Activated CD4-positive, alpha-beta T cell treated with anti-CD3 and anti-CD28 coated beads, Interleukin-10, Interleukin-2, amounts not matched to agents 100 ng/mL and 50 ng/mL, durations not matched to agents 16 hours and 8 hours (primary cell): Measurements from ENCODE around the gene HTR2B.
"Not testable (repeated sequence)": the region's sequence is repeated elsewhere in the genome, so short reads cannot be mapped to it uniquely, and the experiment has no call there.

Source experiments
- DNase-seq: peaks from one replicate; pipeline ENCODE4 v3.0.0-alpha.2; 2020

The HTR2B gene

DNA sequence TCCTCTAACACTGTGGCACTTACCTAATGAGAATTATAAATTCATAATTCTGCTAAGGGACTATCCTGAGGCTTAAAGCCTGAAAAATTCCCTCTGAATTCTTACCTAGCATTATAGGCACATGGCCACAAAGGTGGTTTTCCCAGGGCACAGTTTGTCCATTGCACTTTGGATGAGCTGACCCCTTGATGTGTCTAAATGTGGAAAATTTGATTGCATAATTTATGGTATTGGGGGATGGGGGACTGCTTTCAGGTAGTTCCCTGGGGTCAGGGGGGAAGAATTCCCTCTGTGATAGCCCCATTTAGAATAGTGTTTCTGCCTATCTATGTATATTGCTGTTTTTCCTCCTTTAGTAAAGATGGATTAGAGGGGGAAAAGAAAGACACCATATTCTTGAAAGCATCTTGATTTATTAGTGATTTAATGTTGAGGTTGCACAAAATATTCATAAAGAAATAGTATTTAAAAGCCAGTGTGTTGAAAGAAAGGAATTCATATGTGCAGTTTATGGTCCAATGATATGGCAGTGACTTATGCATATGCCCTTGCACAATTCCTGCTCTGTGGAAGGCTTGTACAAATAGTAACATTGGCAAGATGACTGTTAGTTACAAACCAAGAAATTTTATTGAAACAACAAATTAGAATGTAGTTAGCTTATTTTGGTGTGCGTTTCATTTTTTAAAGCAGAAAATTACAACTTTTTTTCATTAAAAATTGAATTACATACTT lies 8.7 kb upstream of the HTR2B start:
- no peak for DNase-seq

DNA sequence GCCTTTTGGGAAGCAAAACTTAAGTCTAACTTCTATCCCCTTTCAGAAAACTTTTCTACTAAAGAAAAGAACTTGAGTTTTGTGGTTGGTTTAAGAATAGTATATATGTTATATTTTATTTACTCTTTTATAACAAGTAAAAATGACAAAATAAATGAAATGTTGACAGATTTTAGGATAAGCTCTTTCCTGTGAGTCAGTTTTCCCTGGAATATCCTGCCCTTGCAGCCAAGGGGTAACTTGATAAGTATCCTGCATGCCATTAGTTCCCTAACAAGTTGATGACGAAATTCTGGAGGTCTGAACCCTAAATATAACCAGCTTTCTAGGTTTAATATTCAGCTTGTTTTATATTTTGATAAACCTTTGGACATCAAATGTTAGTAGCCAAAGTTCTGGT lies 7.3 kb upstream of the HTR2B start:
- no peak for DNase-seq

DNA sequence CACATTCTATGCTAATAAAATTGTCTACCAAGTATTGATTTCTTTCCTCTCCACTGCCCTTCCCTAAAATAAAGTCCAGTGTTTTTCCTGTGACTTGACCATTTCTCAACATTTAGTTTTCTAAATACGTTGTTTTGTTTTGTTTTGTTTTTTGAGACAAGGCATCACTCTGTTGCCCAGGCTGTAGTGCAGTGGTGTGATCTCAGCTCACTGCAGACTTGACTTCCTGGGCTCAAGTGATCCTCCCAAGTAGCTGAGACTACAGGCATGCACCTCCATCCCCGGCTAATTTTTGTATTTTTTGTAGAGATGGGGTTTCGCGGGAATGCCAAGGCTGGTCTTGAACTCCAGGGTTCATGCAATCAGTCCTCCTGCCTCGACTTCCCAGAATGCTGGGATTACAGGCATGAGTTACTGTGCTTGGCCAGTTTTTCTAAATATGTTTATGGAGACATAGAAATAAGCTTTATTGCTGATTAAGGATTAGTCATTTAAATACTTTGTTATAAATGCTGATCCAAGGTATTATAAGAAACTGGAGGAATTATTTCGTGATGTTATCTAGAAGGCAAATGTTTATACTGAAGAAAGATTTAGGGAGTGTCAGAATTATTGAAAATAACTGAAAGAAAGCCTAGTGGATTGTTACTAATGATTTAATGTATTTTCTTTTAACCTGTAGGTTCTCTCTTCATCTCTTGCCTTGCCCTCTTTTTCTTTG lies 5.7 kb upstream of the HTR2B start:
- no peak for DNase-seq

DNA sequence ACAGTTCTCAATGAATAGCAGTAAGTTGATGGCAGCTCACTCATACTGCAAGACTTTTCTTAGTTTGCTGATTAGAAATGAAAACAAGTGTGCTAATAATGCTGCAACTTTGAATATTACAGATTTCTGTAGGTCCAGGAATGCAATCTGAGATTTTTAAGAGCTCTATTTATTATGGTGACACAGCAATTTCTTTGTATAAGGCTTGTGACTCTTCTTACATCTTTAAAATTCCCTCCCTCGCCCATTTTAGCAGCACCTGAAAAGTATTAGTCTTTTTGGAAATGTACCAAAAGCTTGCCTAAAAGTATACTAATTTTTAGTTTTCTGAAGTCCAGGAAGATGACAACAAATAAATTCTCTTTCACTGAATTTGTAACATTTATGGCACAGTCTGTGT lies 4.4 kb upstream of the HTR2B start:
- DNase-seq, result no peak

DNA sequence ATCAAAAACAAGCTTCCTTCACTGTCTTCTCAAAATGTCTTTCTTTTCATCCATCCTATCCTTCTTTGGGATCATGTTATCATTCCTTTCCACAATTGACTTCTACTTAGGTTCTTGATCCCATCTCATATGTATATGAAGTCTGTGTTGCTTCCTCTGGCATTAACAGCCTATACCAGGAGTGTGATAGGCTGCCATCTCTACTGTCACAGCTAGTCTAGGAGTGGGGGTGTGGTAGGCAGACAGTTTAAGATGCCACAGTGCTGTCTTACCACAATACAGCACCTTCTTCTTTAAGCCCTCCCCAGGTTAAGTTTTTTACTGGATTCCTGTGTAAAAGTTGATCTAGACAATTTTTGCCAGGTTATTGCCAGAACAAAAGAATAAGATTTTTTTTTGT lies 3.7 kb upstream of the HTR2B start:
- peak; percentile 3 for DNase-seq

DNA sequence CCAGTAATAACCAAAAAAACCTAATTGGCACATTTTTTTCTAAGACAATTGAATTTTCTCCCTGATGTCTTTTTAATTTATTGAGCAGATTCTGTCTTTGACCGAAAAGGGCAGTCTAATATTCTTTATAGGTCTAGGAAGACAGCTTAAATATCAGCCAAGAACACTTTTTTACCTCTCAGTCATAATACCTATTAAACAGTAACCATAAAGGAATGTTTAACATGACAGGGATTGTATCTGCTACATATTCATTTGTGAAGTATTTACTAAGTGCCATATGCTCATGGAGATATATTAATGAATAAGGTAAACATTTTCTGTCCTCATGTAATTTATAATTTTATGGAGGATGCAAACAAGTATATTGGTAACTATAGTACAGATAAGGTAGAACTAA lies 3.1 kb upstream of the HTR2B start:
- no peak for DNase-seq

DNA sequence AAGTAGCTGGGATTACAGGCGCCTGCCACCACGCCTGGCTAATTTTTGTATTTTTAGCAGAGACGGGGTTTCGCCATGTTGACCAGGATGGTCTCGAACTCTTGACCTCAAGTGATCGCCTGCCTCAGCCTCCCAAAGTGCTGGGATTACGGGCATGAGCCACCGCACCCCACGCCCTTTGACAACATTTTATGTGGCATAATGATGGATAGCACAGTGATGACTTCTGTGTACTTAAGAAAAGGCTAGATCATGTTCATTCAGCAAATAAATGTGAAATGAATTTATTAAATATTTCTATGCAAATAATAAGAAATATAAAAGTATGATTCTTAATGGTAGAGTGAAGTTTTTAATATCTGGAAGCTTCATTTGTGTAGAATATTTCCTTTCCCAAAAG lies 2.6 kb upstream of the HTR2B start:
- DNase-seq, result no peak

DNA sequence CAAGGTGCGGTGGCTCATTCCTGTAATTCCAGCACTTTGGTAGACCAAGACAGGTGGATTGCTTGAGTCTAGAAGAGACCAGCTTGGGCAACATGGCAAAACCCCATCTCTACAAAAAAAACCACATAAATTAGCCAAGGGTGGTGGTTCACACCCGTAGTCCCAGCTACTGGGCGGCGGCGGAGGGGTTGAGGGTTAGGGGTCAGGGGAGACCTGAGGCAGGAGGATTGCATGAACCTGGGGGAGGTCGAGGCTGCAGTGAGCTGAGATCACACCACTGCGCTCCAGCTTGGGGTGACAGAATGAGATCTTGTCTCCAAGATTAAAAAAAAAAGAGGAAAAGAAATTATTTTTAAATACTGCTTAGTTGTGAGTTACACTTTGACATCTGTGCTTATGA lies 1.3 kb upstream of the HTR2B start:
- DNase-seq, result no peak

DNA sequence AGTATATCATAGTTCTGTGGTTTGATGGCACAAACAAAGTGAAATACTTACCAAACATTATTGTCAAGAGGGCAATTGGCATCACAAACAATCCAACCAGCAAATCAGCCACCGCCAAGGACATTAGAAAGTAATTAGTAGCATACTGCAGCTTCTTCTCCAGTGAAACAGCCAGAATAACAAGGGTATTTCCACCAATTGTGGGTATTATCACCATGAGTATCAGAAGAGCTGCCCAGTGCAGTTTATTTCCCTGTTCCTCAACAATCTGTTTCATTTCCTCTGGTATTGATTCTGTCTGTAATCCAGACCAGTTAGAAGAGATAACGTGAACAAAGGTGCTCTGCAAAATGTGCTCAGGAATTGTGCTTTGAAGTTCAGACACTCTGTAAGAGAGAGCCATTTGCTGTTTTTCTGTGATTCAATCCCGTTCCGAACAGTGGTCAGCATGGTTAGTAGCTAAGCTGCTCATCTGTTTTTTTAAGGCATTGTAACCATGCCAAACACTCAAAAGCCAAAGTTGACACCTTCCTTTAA lies 1.4 kb downstream of the HTR2B start:
- peak; percentile 7 for DNase-seq

DNA sequence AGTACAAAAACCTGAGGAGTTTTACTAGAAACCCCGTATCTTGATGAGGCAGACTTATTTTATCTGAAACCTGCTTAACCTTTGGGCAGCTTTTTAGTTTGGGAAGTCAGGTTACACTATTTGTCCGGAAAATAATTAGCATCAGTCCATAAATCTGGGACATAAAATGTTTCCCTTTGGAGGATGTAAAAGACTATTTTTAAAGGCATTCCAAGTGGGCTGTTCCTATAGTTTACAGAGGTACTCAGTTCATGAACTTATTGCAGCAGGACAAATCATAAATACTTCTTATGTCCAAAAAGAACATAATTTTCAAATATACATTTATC lies 6.3 kb downstream of the HTR2B start:
- DNase-seq, result no peak

DNA sequence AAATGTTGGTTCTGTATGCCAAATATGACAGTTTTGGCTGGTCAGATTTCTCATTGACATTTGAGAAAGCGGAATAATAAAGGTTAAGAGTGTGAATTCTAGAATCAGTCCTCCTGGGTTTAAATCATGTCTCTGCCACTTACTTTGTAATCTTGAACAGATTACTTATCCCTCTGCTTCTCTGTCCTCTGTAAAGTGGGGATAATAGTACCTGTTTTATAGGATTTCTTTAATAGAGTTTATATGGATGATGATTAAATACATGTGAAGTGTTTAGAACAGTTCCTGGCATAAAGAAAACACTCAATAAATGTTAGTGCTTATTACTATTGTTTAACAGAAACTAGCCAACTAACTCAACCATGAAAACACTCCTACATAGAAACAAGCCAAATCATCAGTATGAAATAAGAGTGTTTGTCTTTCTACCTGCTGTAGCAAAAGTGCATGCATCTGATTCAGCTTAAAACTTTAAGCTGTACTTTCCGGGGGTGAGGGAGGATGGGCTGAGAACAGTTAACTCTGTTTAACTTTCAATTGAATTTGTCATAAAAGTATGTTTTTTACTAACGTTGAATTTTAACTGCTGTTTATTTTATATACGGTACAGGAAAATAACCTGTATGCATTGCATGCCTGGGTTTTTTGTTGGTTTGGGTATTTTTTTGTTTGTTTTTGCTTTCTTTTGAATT lies 6.8 kb downstream of the HTR2B start:
- no peak for DNase-seq

DNA sequence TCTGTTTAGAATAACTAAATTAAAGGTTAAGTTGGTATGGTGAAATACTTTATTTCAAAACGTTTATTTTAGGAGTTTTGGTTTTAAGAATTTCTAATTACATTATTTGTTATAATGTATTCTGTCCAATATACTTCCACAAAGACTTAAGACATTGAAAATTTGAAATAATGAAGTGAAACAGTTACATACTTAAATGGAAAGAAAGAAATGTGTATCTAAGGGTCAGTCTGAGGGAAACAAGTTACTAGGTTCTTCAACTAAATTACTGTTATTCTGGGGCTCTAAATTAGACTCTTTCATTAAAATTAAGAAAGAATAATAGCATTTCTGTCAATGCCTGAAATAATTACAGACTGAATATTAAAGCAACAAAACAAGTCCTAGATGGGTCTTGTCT lies 7.7 kb downstream of the HTR2B start:
- no peak for DNase-seq

DNA sequence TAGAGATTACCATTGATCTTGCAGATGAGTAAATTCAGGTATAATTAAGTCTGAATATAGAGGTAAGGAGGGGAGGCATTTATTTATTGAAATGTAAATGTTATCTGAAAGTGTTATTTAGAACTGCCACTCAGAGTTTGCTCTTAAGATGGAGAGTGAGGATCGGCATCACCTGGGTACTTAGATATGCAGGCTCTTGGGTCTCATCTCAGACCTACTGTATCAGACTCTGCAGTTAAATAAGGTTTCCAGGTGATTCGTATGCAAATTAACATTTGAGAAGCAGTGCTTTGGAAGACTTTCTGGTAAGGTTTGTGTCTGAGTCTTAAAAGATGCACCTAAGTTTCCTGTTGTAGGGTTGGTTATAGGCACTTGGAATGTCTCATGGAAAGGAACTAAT lies 9.2 kb downstream of the HTR2B start:
- DNase-seq, result no peak

DNA sequence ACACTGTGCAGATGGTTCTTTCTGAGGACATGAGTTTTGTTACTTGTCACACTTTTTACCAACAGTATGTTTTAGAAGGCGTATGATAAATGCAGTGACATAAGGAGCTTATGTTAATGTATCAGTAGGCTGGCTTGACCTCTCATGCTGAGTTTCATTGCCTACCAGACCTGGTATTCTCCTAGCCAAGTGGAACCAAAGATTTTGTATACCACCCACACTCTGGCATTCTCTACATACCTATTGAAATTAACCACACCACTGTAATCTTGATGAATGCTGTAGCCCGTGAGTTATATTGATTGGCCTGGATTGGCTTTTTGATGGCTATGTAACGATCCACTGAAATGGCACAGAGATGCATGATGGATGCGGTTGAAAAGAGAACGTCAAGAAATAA lies 11.4 kb downstream of the HTR2B start:
- DNase-seq, result no peak

DNA sequence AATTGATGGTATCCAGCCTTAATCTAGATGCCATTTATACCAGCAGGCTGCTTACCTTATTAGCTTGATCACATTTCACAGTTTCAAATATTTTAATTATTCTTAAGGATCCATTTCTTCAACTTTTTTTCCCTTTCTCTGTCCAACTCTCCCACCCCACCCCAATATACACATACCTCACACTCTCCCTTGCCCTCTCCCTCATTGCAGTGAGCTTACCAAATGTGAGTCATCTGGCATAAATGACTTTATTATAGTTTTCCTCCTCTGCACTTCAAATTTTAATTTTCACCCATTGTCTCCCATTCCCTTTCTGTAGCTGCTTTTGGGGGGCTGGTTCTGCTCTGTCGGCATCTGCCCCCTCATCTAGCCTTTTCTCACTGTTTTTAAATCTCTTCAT lies 12.9 kb downstream of the HTR2B start:
- no peak for DNase-seq

DNA sequence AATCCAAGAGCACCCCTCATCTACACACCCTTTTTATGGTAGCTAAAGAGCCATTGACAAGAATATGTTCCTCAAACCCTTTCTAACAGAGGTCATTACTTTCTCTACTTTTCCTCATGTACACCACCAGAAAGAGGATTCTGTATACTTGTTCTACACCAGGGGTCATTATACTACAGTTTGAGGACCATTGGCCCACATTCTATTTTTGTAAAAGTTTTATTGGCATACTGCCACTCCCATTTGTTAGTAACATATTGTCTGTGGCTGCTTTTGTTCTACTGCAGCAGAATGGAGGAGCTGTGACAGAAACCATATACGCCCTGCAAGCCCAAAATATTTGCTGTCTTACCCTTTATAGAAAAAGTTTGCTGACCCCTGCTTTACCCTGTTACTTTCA lies 14.3 kb downstream of the HTR2B start:
- no peak for DNase-seq

DNA sequence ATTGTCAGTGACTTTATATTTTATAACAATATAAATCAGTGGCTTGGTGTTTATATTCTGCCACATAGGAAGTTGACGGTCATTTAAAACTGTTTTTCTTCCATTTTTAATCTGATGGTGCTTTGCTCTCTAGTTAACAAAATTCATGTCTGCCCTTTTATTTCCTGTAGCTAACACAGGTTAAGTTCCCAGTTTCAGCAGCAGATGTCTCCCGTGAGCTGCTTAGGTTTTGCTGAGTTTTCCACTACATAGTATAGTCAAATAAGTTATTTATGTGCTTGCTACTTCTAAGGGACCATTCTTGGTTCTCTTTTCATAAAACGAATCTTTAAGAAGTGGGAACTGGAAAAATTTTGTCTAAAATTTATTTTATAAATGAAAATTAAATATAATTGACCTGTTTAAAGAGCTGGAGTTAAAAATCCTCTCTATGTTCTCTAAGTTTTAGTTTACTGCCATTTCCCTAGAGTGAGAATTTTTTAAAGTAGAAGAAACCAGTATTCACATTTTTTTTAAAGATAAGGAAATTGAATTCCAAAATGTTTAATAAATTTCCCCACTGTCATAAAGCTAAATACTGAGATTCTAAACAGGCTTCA lies 20.6 kb downstream of the HTR2B start:
- DNase-seq, result peak; percentile 61

DNA sequence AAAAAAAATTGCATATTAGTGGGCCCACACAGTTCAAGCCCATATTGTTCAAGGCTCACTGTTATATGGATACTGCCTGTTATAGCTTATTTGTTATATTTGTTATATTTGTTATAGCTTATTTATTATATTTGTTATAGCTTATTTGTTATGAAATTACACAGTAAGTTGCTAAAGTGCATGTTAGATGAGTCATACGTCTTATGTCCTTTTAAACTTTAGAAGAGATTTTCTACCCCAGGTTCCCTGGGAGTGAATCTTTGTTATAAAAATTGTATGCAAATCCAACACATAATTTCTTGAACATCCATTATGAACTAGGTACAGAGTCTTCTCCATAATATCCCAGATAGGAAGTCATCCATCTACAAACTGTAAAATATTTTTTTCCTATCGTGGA lies 22.1 kb downstream of the HTR2B start:
- no peak for DNase-seq

DNA sequence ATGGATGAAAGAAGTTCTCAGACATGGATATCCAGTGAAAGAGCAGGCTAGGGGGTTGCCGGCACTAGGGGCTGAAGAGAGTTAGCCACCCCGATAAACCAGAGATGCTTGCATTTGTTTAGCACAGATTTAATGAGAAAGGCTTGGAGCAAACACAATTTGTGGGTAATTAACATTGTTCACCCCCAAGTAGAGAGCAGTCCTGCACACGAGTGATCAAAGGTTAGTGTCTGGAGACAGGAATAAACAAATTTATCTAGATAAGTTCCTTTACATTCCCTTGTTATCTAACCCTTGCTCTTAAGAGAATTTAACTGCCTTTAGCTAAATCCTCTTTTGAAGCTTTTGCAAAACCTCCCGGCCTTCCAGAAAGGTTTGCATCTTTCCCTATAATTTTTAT lies 23.9 kb downstream of the HTR2B start:
- no peak for DNase-seq

DNA sequence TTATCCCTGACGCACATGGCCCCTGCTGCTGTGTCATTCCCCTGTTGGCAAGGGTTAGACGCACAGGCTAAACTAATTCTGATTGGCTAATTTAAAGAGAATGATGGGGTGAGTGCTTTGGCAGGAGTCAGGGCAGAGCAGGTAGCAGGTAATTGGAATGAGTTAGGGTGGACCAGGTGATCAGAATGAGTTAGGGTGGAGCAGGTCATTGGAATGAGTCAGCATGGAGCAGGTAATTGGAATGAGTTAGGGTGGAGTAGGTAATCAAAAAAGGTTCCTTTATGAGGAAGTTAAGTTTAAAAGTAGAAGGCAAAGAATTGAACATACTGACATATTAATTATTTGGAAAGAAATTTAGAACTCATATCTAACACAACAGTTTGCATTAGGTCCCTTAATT lies 24.5 kb downstream of the HTR2B start:
- DNase-seq, result not testable (repeated sequence)

DNA sequence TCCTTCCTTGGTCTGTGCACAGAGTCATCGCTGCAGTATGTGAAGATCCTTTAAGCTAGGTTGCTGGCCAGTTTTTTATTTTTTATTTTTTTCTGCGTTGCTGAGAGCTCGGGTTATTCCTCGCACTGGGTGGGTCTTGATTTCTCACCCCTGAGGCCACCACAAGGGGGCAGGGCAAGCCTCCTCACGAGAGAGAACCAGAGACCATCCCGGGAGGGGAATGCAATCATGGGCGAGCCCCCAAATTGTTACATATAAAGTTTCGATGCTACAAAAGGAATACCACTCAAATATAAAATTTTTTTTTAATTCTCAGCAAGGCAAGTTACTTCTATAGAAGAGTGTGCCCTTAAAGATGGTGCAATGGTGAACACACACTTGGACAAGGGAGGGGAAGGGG lies 24.9 kb downstream of the HTR2B start:
- DNase-seq, result no peak

DNA sequence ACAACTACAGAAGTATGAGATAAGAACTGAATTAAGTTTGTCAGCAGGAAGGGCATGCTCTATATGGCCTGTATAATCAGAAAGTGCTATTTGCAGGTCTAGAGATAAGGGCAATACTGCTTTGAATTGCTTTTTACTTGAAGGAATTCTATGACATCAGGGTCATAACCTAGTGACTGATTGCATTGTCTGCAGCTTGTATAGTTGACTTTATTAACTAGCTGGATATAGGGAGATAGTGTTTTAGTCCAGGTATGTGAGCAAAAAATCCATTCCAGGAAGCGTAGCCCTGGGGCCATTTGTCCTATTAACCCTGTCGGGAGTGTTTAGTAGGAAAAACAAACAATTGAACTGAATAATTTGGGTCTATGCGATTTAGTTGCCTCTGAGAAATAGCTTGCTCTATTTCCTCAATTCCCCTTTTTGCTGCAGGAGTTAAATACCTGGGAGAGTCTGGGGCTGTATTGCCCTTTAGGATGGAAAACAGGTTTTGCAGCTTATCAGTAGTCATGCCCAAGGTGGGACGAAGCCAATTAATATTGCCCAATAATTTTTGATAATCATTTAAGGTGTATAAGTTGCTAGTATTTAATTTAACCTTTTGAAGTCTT lies 30.0 kb downstream of the HTR2B start:
- no peak for DNase-seq

DNA sequence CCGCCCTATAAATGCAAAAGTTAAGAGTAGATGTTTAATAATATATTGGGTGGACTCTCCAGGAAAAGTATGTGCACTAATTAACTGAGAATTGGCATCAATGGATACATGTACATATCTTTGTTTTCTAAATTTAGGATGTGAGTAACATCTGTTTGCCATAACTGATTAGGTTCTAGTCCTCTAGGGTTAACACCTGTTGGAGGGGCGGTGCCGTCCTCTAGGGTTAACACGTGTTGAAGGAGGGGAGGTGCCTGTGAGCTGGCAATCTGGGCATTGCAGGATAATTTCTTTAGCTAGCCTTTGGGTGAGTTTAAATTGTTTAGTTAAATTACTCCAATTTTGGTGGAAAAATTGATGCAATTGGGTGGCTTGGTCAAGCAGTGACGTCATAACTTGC lies 30.9 kb downstream of the HTR2B start:
- no peak for DNase-seq
